Keratinocyte (primary cell): ENCODE results near the gene NDNF. TPM values are rescaled to one million over a fixed set of nuclear protein-coding genes. Genes with fewer than 3 reads are reported as not detected.

Source experiments
- DNase-seq: peaks from one replicate; pipeline ENCODE4 v3.0.0-alpha.2; 2011; ENCODE audit warnings: low read depth, missing footprints, low spot score
- FAIRE-seq: peaks from 2 replicates; lab custom pipeline; 2011; peaks lifted over from hg19 to GRCh38; lab: Jason Lieb, UNC
- H2AFZ ChIP-seq: 2 replicates; pipeline ENCODE4 v1.6.0; 2012; ENCODE audit warnings: low read length, control low read depth, inconsistent platforms; ENCODE audit not compliant: control insufficient read depth
- H3K27ac ChIP-seq: 2 replicates; pipeline ENCODE4 v1.5.1; 2011; ENCODE audit warnings: low read length; ENCODE audit not compliant: control insufficient read depth, insufficient read depth
- H3K27me3 ChIP-seq: 3 replicates; pipeline ENCODE4 v1.6.0; 2011; ENCODE audit warnings: low read length; ENCODE audit not compliant: control insufficient read depth, insufficient read depth; ENCODE audit errors: extremely low read depth
- H3K36me3 ChIP-seq, 2 experiments: 2 replicates in 1 of 2; 3 replicates in 1 of 2; pipeline ENCODE4 v1.5.1; 2011; ENCODE audit warnings: low read length in 2 of 2, mild to moderate bottlenecking in 1 of 2; ENCODE audit not compliant: control insufficient read depth in 2 of 2, insufficient read depth in 2 of 2; ENCODE audit errors: extremely low read depth in 1 of 2
- H3K4me1 ChIP-seq: 3 replicates; pipeline ENCODE4 v1.5.1; 2011; ENCODE audit warnings: low read length; ENCODE audit not compliant: control insufficient read depth, insufficient read depth; ENCODE audit errors: extremely low read depth
- H3K4me2 ChIP-seq: 3 replicates; pipeline ENCODE4 v1.6.0; 2011; ENCODE audit warnings: low read depth, low read length; ENCODE audit not compliant: control insufficient read depth, insufficient read depth; ENCODE audit errors: extremely low read depth
- H3K4me3 ChIP-seq, 3 experiments: fragments of 200-600 bp in 1 of 3; sonication (generic) in 1 of 3; 2 replicates in 2 of 3; 3 replicates in 1 of 3; pipeline ENCODE4 v1.5.1; 2011 to 2016; ENCODE audit warnings: low read length in 3 of 3, mild to moderate bottlenecking in 3 of 3, control low read depth in 2 of 3, inconsistent platforms in 1 of 3, low read depth in 1 of 3, mixed read lengths in 1 of 3, mixed run types in 1 of 3, moderate library complexity in 1 of 3; ENCODE audit not compliant: control insufficient read depth in 2 of 3, insufficient read depth in 2 of 3; ENCODE audit errors: extremely low read depth in 1 of 3
- H3K79me2 ChIP-seq: 2 replicates; pipeline ENCODE4 v1.6.0; 2012; ENCODE audit warnings: low read length; ENCODE audit not compliant: control insufficient read depth, insufficient read depth
- H3K9ac ChIP-seq: 3 replicates; pipeline ENCODE4 v1.6.0; 2011; ENCODE audit warnings: low read length; ENCODE audit not compliant: control insufficient read depth, insufficient read depth; ENCODE audit errors: extremely low read depth
- H3K9me1 ChIP-seq: 3 replicates; pipeline ENCODE4 v1.6.0; 2011; ENCODE audit warnings: low read length; ENCODE audit not compliant: control insufficient read depth, insufficient read depth; ENCODE audit errors: extremely low read depth
- H3K9me3 ChIP-seq: 2 replicates; pipeline ENCODE4 v1.5.1; 2012; ENCODE audit warnings: low read depth, low read length; ENCODE audit not compliant: control insufficient read depth
- H4K20me1 ChIP-seq: 3 replicates; pipeline ENCODE4 v1.6.0; 2011; ENCODE audit warnings: low read length; ENCODE audit not compliant: control insufficient read depth, insufficient read depth; ENCODE audit errors: extremely low read depth
- CTCF ChIP-seq, 3 experiments: IDR thresholded peaks in 1 of 3; conservative IDR thresholded peaks in 1 of 3; optimal IDR thresholded peaks in 1 of 3; 2 replicates in 2 of 3; 3 replicates in 1 of 3; pipeline versions ENCODE3 to v1.5.1; 2011; ENCODE audit warnings: low read length in 3 of 3, mild to moderate bottlenecking in 3 of 3, moderate library complexity in 2 of 3, control low read depth in 1 of 3, inconsistent platforms in 1 of 3; ENCODE audit not compliant: insufficient read depth in 2 of 3; ENCODE audit errors: extremely low read depth in 1 of 3
- EZH2 ChIP-seq: IDR thresholded peaks from one replicate; pipeline ENCODE4 v1.6.1; 2012; ENCODE audit warnings: inconsistent platforms, mild to moderate bottlenecking, low read length, moderate library complexity
- dilution Hi-C: fragments of 300-500 bp; cut with MboI; formaldehyde crosslinking; loops from one replicate; pipeline ENCODE4 v1.7.0; 2020; ENCODE audit warnings: low sequenced_read_pairs; ENCODE audit not compliant: extremely low pct_ligation_motif_present
- polyA plus RNA-seq, 5 experiments: library from polyadenylated mRNA; depleted of rRNA in 3 of 5; stranded (reverse) in 3 of 5; stranded (forward) in 1 of 5; unstranded in 1 of 5; fragments of >200 nt; gene quantifications; 1 replicate in 1 of 5; 2 replicates in 3 of 5; 3 replicates in 1 of 5; pipeline versions ENCODE4 v1.2.1 to v1.2.3, GENCODE V29; 2011 to 2012; ENCODE audit warnings: missing spikeins in 2 of 5, low read depth in 1 of 5, low replicate concordance in 1 of 5

Gene NDNF
- polyA plus RNA-seq, 1 donor (not counting 4 experiments of a cell fraction or from before 2014, with no cell fraction given) = not detected

- TF ChIP-seq EZH2 (no peak), CTCF (optimal IDR thresholded peaks at IDR 0.05 in 1 of 3, IDR thresholded peaks at IDR 0.05 in 1 of 3, conservative IDR thresholded peaks at IDR 0.05 in 1 of 3; ENCODE audit: extremely low read depth in 1 of 3, insufficient read depth in 2 of 3, low read length in 3 of 3) (no peak)
- Histone ChIP-seq H3K9me1 (no peaks in the 10 kb centered on the region), H3K4me1 (no peaks in the 10 kb centered on the region), H4K20me1 (no peaks in the 10 kb centered on the region), H3K79me2 (no peaks in the 10 kb centered on the region), H3K27ac (no peak overlapping the region), H3K36me3 (no peaks in the 10 kb centered on the region), H3K4me2 (no peak overlapping the region), H3K4me3 (no peak overlapping the region), H3K9me3 (no peaks in the 10 kb centered on the region), H3K9ac (no peak overlapping the region), H3K27me3 (no peaks in the 10 kb centered on the region), H2AFZ (no peak overlapping the region)
- DNase-seq (no peak), FAIRE-seq (no peak)
- dilution Hi-C loops = no loop called here
Measured at GRCh38 chr4:120991885-120992284, 80.5 kb downstream of the NDNF start.

- TF ChIP-seq EZH2 = no peak
- TF ChIP-seq CTCF (optimal IDR thresholded peaks at IDR 0.05 in 1 of 3, IDR thresholded peaks at IDR 0.05 in 1 of 3, conservative IDR thresholded peaks at IDR 0.05 in 1 of 3; ENCODE audit: extremely low read depth in 1 of 3, insufficient read depth in 2 of 3, low read length in 3 of 3) = no peak
- Histone ChIP-seq H3K4me1 (no peaks in the 10 kb centered on the region), H3K9me1 (no peaks in the 10 kb centered on the region), H2AFZ (no peak overlapping the region), H3K36me3 (no peaks in the 10 kb centered on the region), H3K4me2 (no peak overlapping the region), H3K4me3 (no peak overlapping the region), H3K79me2 (no peaks in the 10 kb centered on the region), H4K20me1 (no peaks in the 10 kb centered on the region), H3K27me3 (no peaks in the 10 kb centered on the region), H3K9me3 (no peaks in the 10 kb centered on the region), H3K27ac (no peak overlapping the region), H3K9ac (no peak overlapping the region)
- dilution Hi-C loops = no loop called here
- FAIRE-seq = no peak
- no peak for DNase-seq
Measured at GRCh38 chr4:120990246-120990645, 82.1 kb downstream of the NDNF start.

Other genes with a start within 250 kb of the NDNF start
- 2.2 to 3.6 TPM (median 2.3 TPM) in 3 replicates for gene PRDM5, start 149.8 kb downstream of the NDNF start, polyA plus RNA-seq
- gene TNIP3, start 91.8 kb upstream of the NDNF start, polyA plus RNA-seq = 0.04 TPM in 1 of 3 replicates, not detected in the others